IPS-18c (cell line): ENCODE results near the gene CSTPP1.
"Not testable (repeated sequence)": the region's sequence is repeated elsewhere in the genome, so short reads cannot be mapped to it uniquely, and the experiment has no call there.

Source experiments
- H3K4me3 ChIP-seq: 2 replicates; pipeline ENCODE4 v1.7.0; 2013; ENCODE audit warnings: low read depth, mild to moderate bottlenecking, low read length, moderate library complexity; ENCODE audit not compliant: insufficient read depth
- H3K9me3 ChIP-seq: one replicate; pipeline ENCODE4 v1.6.1; 2013; ENCODE audit warnings: mild to moderate bottlenecking, low read length, moderate library complexity; ENCODE audit not compliant: control insufficient read depth, insufficient read depth

CSTPP1 gene

GRCh38 chr11:47206577-47206976 lies 270.0 kb downstream of the CSTPP1 start:
- H3K9me3 ChIP-seq, H3K4me3 ChIP-seq: not testable (repeated sequence)

GRCh38 chr11:47207459-47207858 lies 270.9 kb downstream of the CSTPP1 start:
- Histone ChIP-seq H3K4me3 (no peak overlapping the region), H3K9me3 (peaks cover 3% of the 10 kb centered on the region)

- not testable (repeated sequence) for H3K9me3 ChIP-seq, H3K4me3 ChIP-seq
Observed at GRCh38 chr11:47208008-47208552, 271.5 kb downstream of the CSTPP1 start.

- Histone ChIP-seq H3K4me3 (no peak overlapping the region), H3K9me3 (peaks cover 3% of the 10 kb centered on the region)
Observed at GRCh38 chr11:47208628-47209027, 272.1 kb downstream of the CSTPP1 start.
